Measurements from ENCODE around the gene C15orf61.

GRCh38 chr15:67515090-67515489 is 5.8 kb upstream of the C15orf61 start:
- TF ChIP-seq CTCF (IDR thresholded peaks at IDR 0.05), result no peak
- TF ChIP-seq POLR2A (IDR thresholded peaks at IDR 0.05), result no peak

Data from lower leg skin (tissue), 3 donors.